ENCODE data around the gene REP15.

Gene REP15

GRCh38 chr12:27672643-27673042 is 23.6 kb upstream of the REP15 start:
- Histone ChIP-seq H3K27ac (ENCODE audit: extremely low read depth, low read depth, low read length) (no peak overlapping the region), H3K36me3 (ENCODE audit: control insufficient read depth in 2 of 2, insufficient read depth in 1 of 2, low read length in 2 of 2) (peaks cover under 1 to 14% of the 10 kb centered on the region in 2 experiments; a peak in 1 of 3 replicates), H3K9me3 (ENCODE audit: control insufficient read depth, insufficient read depth, low read depth, low read length) (no peaks in the 10 kb centered on the region), H3K4me1 (ENCODE audit: control insufficient read depth, insufficient read depth, low read length) (no peaks in the 10 kb centered on the region), H3K4me3 (ENCODE audit: low read depth, low read length) (no peak overlapping the region)
- TF ChIP-seq ZNF585B (tag by site-specific recombination; IDR thresholded peaks at IDR 0.05): no peak
- TF ChIP-seq, protein P1, sequence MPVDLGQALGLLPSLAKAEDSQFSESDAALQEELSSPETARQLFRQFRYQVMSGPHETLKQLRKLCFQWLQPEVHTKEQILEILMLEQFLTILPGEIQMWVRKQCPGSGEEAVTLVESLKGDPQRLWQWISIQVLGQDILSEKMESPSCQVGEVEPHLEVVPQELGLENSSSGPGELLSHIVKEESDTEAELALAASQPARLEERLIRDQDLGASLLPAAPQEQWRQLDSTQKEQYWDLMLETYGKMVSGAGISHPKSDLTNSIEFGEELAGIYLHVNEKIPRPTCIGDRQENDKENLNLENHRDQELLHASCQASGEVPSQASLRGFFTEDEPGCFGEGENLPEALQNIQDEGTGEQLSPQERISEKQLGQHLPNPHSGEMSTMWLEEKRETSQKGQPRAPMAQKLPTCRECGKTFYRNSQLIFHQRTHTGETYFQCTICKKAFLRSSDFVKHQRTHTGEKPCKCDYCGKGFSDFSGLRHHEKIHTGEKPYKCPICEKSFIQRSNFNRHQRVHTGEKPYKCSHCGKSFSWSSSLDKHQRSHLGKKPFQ (tag by site-specific recombination; IDR thresholded peaks at IDR 0.05): no peak
- TF ChIP-seq, protein P2, sequence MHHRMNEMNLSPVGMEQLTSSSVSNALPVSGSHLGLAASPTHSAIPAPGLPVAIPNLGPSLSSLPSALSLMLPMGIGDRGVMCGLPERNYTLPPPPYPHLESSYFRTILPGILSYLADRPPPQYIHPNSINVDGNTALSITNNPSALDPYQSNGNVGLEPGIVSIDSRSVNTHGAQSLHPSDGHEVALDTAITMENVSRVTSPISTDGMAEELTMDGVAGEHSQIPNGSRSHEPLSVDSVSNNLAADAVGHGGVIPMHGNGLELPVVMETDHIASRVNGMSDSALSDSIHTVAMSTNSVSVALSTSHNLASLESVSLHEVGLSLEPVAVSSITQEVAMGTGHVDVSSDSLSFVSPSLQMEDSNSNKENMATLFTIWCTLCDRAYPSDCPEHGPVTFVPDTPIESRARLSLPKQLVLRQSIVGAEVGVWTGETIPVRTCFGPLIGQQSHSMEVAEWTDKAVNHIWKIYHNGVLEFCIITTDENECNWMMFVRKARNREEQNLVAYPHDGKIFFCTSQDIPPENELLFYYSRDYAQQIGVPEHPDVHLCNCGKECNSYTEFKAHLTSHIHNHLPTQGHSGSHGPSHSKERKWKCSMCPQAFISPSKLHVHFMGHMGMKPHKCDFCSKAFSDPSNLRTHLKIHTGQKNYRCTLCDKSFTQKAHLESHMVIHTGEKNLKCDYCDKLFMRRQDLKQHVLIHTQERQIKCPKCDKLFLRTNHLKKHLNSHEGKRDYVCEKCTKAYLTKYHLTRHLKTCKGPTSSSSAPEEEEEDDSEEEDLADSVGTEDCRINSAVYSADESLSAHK (tag by site-specific recombination; IDR thresholded peaks at IDR 0.05): no peak
- POLR2A ChIA-PET: no interaction called here
- CTCF ChIA-PET: interaction anchor here (0.8 kb wide), 1 partner anchor 20 kb away, joined by 3 read pairs; no protein-coding TSS in a partner anchor

GRCh38 chr12:27673101-27673718 is 23.0 kb upstream of the REP15 start:
- H3K4me3 ChIP-seq (ENCODE audit: low read depth, low read length): no peak overlapping the region
- peaks cover 0 to 9% of the 10 kb centered on the region in 2 experiments; a peak in 1 of 3 replicates for H3K36me3 ChIP-seq (ENCODE audit: control insufficient read depth in 2 of 2, insufficient read depth in 1 of 2, low read length in 2 of 2)
- no peaks in the 10 kb centered on the region for H3K4me1 ChIP-seq (ENCODE audit: control insufficient read depth, insufficient read depth, low read length)
- H3K27ac ChIP-seq (ENCODE audit: extremely low read depth, low read depth, low read length): no peak overlapping the region
- ChIA-PET CTCF (interaction anchor here (0.8 kb wide), 1 partner anchor 249 kb away, joined by 4 read pairs; no protein-coding TSS in a partner anchor), POLR2A (no interaction called here)
- TF ChIP-seq ZNF184 (tag by site-specific recombination; IDR thresholded peaks at IDR 0.05) (no peak), ZNF639 (tag by site-specific recombination; IDR thresholded peaks at IDR 0.05) (no peak), KLF7 (tag by site-specific recombination; IDR thresholded peaks at IDR 0.05; ENCODE audit: borderline replicate concordance) (no peak), ZNF221 (tag by site-specific recombination; IDR thresholded peaks at IDR 0.05; ENCODE audit: borderline replicate concordance) (no peak), SP3 (tag by site-specific recombination; IDR thresholded peaks at IDR 0.05) (no peak), ZNF423 (tag by site-specific recombination; IDR thresholded peaks at IDR 0.05) (no peak)
- no peaks in the 10 kb centered on the region for H3K9me3 ChIP-seq (ENCODE audit: control insufficient read depth, insufficient read depth, low read depth, low read length)

GRCh38 chr12:27674989-27675388 is 21.3 kb upstream of the REP15 start:
- H3K36me3 ChIP-seq (ENCODE audit: control insufficient read depth in 2 of 2, insufficient read depth in 1 of 2, low read length in 2 of 2): peaks cover 0 to 14% of the 10 kb centered on the region in 2 experiments; a peak in 1 of 3 replicates
- H3K4me1 ChIP-seq (ENCODE audit: control insufficient read depth, insufficient read depth, low read length): no peaks in the 10 kb centered on the region
- H3K4me3 ChIP-seq (ENCODE audit: low read depth, low read length): no peak overlapping the region
- CTCF ChIA-PET: interaction anchor here (1.7 kb wide), 1 partner anchor 22 kb away, joined by 6 read pairs; no protein-coding TSS in a partner anchor
- POLR2A ChIA-PET: interaction anchor here (1.2 kb wide), 1 partner anchor 35 kb away, joined by 4 read pairs; no protein-coding TSS in a partner anchor
- no peaks in the 10 kb centered on the region for H3K9me3 ChIP-seq (ENCODE audit: control insufficient read depth, insufficient read depth, low read depth, low read length)
- no peak overlapping the region for H3K27ac ChIP-seq (ENCODE audit: extremely low read depth, low read depth, low read length)
- TF ChIP-seq ZBTB49 (tag by site-specific recombination; IDR thresholded peaks at IDR 0.05; ENCODE audit: low read depth) (no peak), ZFP41 (tag by site-specific recombination; IDR thresholded peaks at IDR 0.05; ENCODE audit: borderline replicate concordance) (no peak), EGR2 (tag by site-specific recombination; IDR thresholded peaks at IDR 0.05; ENCODE audit: low read depth) (no peak), IKZF3 (tag by site-specific recombination; IDR thresholded peaks at IDR 0.05) (no peak), ZNF311 (tag by site-specific recombination; IDR thresholded peaks at IDR 0.05; ENCODE audit: borderline replicate concordance) (no peak), HOXC10 (CRISPR knock-in tag; IDR thresholded peaks at IDR 0.05) (no peak), TCF7L2 (IDR thresholded peaks at IDR 0.05; ENCODE audit: borderline replicate concordance, low read depth, low read length) (no peak), ZNF596 (tag by site-specific recombination; IDR thresholded peaks at IDR 0.05) (no peak), GLIS1 (tag by site-specific recombination; IDR thresholded peaks at IDR 0.05) (no peak), ZNF514 (tag by site-specific recombination; IDR thresholded peaks at IDR 0.05) (no peak)
- TF ChIP-seq, protein P3, sequence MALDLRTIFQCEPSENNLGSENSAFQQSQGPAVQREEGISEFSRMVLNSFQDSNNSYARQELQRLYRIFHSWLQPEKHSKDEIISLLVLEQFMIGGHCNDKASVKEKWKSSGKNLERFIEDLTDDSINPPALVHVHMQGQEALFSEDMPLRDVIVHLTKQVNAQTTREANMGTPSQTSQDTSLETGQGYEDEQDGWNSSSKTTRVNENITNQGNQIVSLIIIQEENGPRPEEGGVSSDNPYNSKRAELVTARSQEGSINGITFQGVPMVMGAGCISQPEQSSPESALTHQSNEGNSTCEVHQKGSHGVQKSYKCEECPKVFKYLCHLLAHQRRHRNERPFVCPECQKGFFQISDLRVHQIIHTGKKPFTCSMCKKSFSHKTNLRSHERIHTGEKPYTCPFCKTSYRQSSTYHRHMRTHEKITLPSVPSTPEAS (tag by site-specific recombination; IDR thresholded peaks at IDR 0.05): no peak

All from HEK293 (cell line).